Trophoblast cell (in vitro differentiated cells and primary cell): Measurements from ENCODE around the gene NBPF4.
A peak's percentile ranks its signal among the peaks of the same experiment; 100 is the strongest.

ENCODE experiments used
- DNase-seq, 2 donors: peaks; one replicate each; pipeline ENCODE4 v3.0.0-alpha.2; 2016
- H2AFZ ChIP-seq: 2 replicates; pipeline ENCODE4 v1.6.1; 2013; ENCODE audit warnings: low read length, moderate library complexity, mild to moderate bottlenecking; ENCODE audit not compliant: insufficient read depth, poor library complexity
- H2AK5ac ChIP-seq: 2 replicates; pipeline ENCODE4 v1.6.1; 2013; ENCODE audit warnings: mild to moderate bottlenecking, low read length
- H2BK120ac ChIP-seq: 2 replicates; pipeline ENCODE4 v1.6.1; 2013; ENCODE audit warnings: low read length, mild to moderate bottlenecking, moderate library complexity; ENCODE audit not compliant: insufficient read depth, poor library complexity
- H2BK12ac ChIP-seq: 2 replicates; pipeline ENCODE4 v1.6.1; 2013; ENCODE audit warnings: mild to moderate bottlenecking, low read length, moderate library complexity
- H2BK5ac ChIP-seq: 2 replicates; pipeline ENCODE4 v1.6.1; 2013; ENCODE audit warnings: low read length, low read depth, moderate library complexity, mild to moderate bottlenecking; ENCODE audit not compliant: poor library complexity
- H3K14ac ChIP-seq: 2 replicates; pipeline ENCODE4 v1.6.1; 2013; ENCODE audit warnings: mild to moderate bottlenecking, low read length
- H3K18ac ChIP-seq: 2 replicates; pipeline ENCODE4 v1.6.1; 2013; ENCODE audit warnings: mild to moderate bottlenecking, low read length
- H3K23ac ChIP-seq: 2 replicates; pipeline ENCODE4 v1.6.1; 2013; ENCODE audit warnings: low read length
- H3K27ac ChIP-seq: 2 replicates; pipeline ENCODE4 v1.5.1; 2013; ENCODE audit warnings: low read depth, mild to moderate bottlenecking, inconsistent platforms, low read length, moderate library complexity
- H3K27me3 ChIP-seq: 2 replicates; pipeline ENCODE4 v1.6.1; 2013; ENCODE audit warnings: inconsistent platforms, mild to moderate bottlenecking, low read length, moderate library complexity; ENCODE audit not compliant: insufficient read depth
- H3K36me3 ChIP-seq, 2 experiments: 1 replicate in 1 of 2; 2 replicates in 1 of 2; pipeline ENCODE4 v1.6.1; 2013; ENCODE audit warnings: low read length in 2 of 2, mild to moderate bottlenecking in 2 of 2, moderate library complexity in 1 of 2; ENCODE audit not compliant: insufficient read depth in 2 of 2, control insufficient read depth in 1 of 2
- H3K4ac ChIP-seq: 2 replicates; pipeline ENCODE4 v1.6.1; 2013; ENCODE audit warnings: low read depth, mild to moderate bottlenecking, low read length, moderate library complexity
- H3K4me1 ChIP-seq, 2 experiments: 1 replicate in 1 of 2; 2 replicates in 1 of 2; pipeline ENCODE4 v1.6.1; 2013; ENCODE audit warnings: low read length in 2 of 2, mild to moderate bottlenecking in 2 of 2, moderate library complexity in 1 of 2; ENCODE audit not compliant: insufficient read depth in 2 of 2, control insufficient read depth in 1 of 2
- H3K4me2 ChIP-seq: 2 replicates; pipeline ENCODE4 v1.6.1; 2013; ENCODE audit warnings: inconsistent platforms, mild to moderate bottlenecking, low read length, moderate library complexity
- H3K4me3 ChIP-seq: 2 replicates; pipeline ENCODE4 v1.5.1; 2013; ENCODE audit warnings: mild to moderate bottlenecking, low read depth, low read length, inconsistent platforms
- H3K79me1 ChIP-seq: one replicate; pipeline ENCODE4 v1.6.1; 2013; ENCODE audit warnings: low read length
- H3K79me2 ChIP-seq: 2 replicates; pipeline ENCODE4 v1.6.1; 2013; ENCODE audit warnings: low read length, mild to moderate bottlenecking; ENCODE audit not compliant: control insufficient read depth, insufficient read depth, poor library complexity
- H3K9ac ChIP-seq: 2 replicates; pipeline ENCODE4 v1.6.1; 2013; ENCODE audit warnings: mild to moderate bottlenecking, low read length
- H3K9me3 ChIP-seq: 2 replicates; pipeline ENCODE4 v1.6.1; 2013; ENCODE audit warnings: low read depth, mild to moderate bottlenecking, control low read depth, inconsistent platforms, low read length; ENCODE audit not compliant: insufficient read depth
- H4K12ac ChIP-seq: 2 replicates; pipeline ENCODE4 v1.6.1; 2013; ENCODE audit warnings: low read depth, mild to moderate bottlenecking, low read length, moderate library complexity
- H4K8ac ChIP-seq: 2 replicates; pipeline ENCODE4 v1.6.1; 2013; ENCODE audit warnings: low read depth, mild to moderate bottlenecking, low read length, moderate library complexity
- H4K91ac ChIP-seq: one replicate; pipeline ENCODE4 v1.6.1; 2013; ENCODE audit warnings: low read depth, mild to moderate bottlenecking, low read length, moderate library complexity
- WGBS: extraction: QIAGEN DNeasy Blood & Tissue Kit; methylation state at CpG from one replicate; pipeline ENCODE4 v1.1.7; 2013; ENCODE audit warnings: missing lambda C conversion rate; ENCODE audit not compliant: insufficient read length, insufficient coverage; ENCODE audit errors: extremely low coverage; 5-methylcytosine and 5-hydroxymethylcytosine counted together

The NBPF4 gene

DNA sequence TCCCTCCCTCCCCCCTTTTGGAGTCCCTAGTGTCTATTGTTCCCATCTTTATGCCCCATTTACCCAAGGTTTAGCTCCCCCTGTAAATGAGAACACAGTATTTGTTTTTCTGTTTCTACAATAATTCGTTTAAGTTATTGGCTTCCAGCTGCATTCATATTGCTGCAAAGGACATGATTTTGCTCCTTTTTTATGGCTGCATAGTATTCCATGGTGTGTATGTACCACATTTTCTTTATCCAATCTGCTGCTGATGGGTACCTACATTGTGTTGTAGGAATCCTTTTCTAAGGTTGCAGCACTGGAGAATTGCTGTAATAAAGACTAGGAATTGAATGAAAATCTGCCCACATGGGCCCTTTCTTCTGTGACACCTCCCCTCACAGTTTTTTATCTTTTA is 50.5 kb downstream of the NBPF4 start:
- Histone ChIP-seq H3K9ac (no peak overlapping the region), H3K27me3 (no peaks in the 10 kb centered on the region), H3K4ac (no peak overlapping the region), H3K4me3 (no peak overlapping the region), H3K4me2 (no peak overlapping the region), H3K27ac (no peak overlapping the region), H2AFZ (no peak overlapping the region), H2BK5ac (no peak overlapping the region), H2AK5ac (no peak overlapping the region), H2BK120ac (no peak overlapping the region), H3K36me3 (peaks cover 15 to 20% of the 10 kb centered on the region in 2 experiments), H3K79me2 (peaks cover 3% of the 10 kb centered on the region), H4K91ac (no peak overlapping the region), H3K18ac (no peak overlapping the region), H2BK12ac (no peak overlapping the region), H4K8ac (no peak overlapping the region), H4K12ac (no peak overlapping the region), H3K23ac (no peak overlapping the region), H3K9me3 (no peaks in the 10 kb centered on the region), H3K14ac (no peak overlapping the region), H3K79me1 (no peaks in the 10 kb centered on the region), H3K4me1 (peaks cover 0 to 6% of the 10 kb centered on the region in 2 experiments)
- no CpG with 5 or more reads among the region's 1 CpG for WGBS
- no peak for DNase-seq

DNA sequence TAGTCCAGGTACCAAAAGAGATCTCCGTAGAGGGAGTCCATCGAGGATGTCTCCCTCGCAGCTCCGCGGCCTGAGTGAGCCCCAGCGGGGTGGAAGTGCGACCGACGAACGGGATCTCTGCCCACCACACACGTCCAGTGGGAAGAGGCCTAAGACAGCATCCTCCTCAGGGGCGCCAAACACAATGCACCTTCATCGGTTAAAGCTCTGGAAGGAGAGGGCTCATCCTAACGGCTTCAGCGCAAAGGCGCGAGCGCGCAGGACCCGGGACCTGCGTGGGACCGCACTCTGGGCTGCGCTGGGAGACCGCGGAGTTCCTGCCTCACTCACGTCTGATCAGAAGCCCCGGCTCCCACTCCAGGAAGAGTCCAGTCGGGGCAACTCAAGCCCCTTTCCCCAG is 51.3 kb downstream of the NBPF4 start:
- Histone ChIP-seq H3K4me3 (no peak overlapping the region), H3K9me3 (no peaks in the 10 kb centered on the region), H3K4me1 (peaks cover 0 to under 1% of the 10 kb centered on the region in 2 experiments), H2BK120ac (no peak overlapping the region), H3K4me2 (no peak overlapping the region), H2AFZ (no peak overlapping the region), H3K23ac (no peak overlapping the region), H3K36me3 (peaks cover 11 to 16% of the 10 kb centered on the region in 2 experiments), H3K27ac (no peak overlapping the region), H2BK12ac (no peak overlapping the region), H2BK5ac (no peak overlapping the region), H3K79me1 (no peaks in the 10 kb centered on the region), H2AK5ac (no peak overlapping the region), H4K91ac (no peak overlapping the region), H4K12ac (no peak overlapping the region), H3K14ac (no peak overlapping the region), H4K8ac (no peak overlapping the region), H3K27me3 (no peaks in the 10 kb centered on the region), H3K79me2 (peaks cover 4% of the 10 kb centered on the region), H3K4ac (no peak overlapping the region), H3K9ac (no peak overlapping the region), H3K18ac (no peak overlapping the region)
- DNase-seq: no peak
- no CpG with 5 or more reads among the region's 28 CpGs for WGBS

DNA sequence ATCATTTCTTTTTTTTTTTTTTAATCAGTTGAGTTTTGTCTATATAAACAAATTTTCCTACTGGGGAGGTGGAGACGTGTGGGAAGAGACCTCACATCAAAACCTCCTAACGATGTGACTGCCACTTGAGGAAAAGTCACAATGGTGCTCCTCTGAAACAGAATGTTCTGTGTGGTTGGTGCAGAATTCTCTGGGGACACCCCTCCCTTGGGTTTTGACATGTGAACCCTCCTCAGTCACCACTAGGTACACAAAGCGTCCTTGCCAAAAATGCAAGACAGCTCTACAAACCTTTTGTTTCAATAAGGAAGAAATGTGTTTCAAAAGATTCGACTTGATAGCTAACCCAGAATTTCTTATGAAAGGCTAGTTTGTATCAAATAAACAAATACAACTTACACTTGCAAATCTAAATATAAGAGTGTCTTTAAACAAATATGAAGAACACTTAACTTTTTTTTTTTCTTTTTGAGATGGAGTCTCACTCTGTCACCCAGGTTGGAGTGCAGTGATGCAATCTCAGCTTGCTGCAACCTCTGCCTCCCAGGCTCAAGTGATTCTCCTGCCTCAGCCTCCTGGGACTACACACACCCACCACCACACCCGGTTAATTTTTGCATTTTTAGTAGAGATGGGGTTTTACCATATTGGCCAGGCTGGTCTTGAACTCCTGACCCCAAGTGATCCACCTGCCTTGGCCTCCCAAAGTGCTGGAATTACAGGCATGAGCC is 53.0 kb downstream of the NBPF4 start:
- H3K27me3 ChIP-seq: no peaks in the 10 kb centered on the region
- DNase-seq: no peak
- no peak overlapping the region for H3K27ac ChIP-seq
- H3K4me3 ChIP-seq: no peak overlapping the region
- H3K79me1 ChIP-seq: no peaks in the 10 kb centered on the region
- H3K23ac ChIP-seq: no peak overlapping the region
- H3K9ac ChIP-seq: no peak overlapping the region
- H3K4me2 ChIP-seq: no peak overlapping the region
- H2BK5ac ChIP-seq: no peak overlapping the region
- peaks cover 11 to 12% of the 10 kb centered on the region in 2 experiments for H3K36me3 ChIP-seq
- H3K4ac ChIP-seq: no peak overlapping the region
- peaks cover 4% of the 10 kb centered on the region for H3K79me2 ChIP-seq
- no peak overlapping the region for H4K8ac ChIP-seq
- H2BK120ac ChIP-seq: no peak overlapping the region
- no peak overlapping the region for H2AFZ ChIP-seq
- H3K18ac ChIP-seq: no peak overlapping the region
- H2BK12ac ChIP-seq: no peak overlapping the region
- no peak overlapping the region for H4K91ac ChIP-seq
- WGBS: no CpG with 5 or more reads among the region's 5 CpGs
- no peaks in the 10 kb centered on the region for H3K4me1 ChIP-seq
- no peak overlapping the region for H4K12ac ChIP-seq
- H3K9me3 ChIP-seq: no peaks in the 10 kb centered on the region
- no peak overlapping the region for H3K14ac ChIP-seq
- no peak overlapping the region for H2AK5ac ChIP-seq

DNA sequence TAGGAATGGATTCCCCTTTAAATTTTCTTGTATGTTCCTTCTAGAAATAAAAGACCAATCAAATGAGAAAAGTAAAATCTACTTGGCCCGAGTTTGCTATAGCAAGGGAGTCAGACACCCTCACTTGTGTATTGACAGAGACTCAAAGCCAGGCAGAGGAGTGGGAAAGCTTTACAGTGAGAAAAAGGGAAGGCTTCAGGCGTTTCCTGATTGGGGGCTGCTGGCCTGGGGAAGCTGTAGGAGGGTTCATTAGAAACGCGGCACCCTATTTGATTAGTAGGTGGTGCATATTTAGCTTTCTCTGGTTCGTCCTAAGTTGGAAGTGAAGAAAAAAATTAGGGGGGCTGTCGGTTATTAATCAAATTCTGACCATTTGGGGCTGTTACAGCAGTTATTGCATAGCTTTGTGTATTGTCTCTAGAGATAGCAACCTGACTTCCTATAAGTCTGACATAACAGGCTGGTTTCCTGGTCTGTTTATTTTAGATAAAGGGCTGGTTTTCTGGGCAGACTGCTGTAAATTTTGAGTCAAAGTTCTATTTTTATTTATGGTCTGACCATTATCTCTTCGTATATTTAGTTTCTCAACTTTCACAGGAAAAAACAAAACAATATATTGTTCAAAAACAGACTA is 53.8 kb downstream of the NBPF4 start:
- no peak for DNase-seq
- H3K4me2 ChIP-seq: no peak overlapping the region

More for the DNA sequence above, 53.8 kb downstream of the NBPF4 start:
- Histone ChIP-seq H3K9me3 (no peaks in the 10 kb centered on the region), H3K23ac (no peak overlapping the region), H3K4ac (peak overlapping the region; percentile 75), H3K4me1 (no peaks in the 10 kb centered on the region), H3K27me3 (no peaks in the 10 kb centered on the region), H2AK5ac (no peak overlapping the region), H3K18ac (no peak overlapping the region), H3K27ac (no peak overlapping the region), H3K4me3 (no peak overlapping the region), H4K8ac (no peak overlapping the region), H4K91ac (no peak overlapping the region), H2BK12ac (no peak overlapping the region), H4K12ac (no peak overlapping the region), H3K79me1 (no peaks in the 10 kb centered on the region), H2BK5ac (no peak overlapping the region), H3K36me3 (peaks cover 11 to 12% of the 10 kb centered on the region in 2 experiments), H2AFZ (no peak overlapping the region), H2BK120ac (no peak overlapping the region), H3K9ac (no peak overlapping the region), H3K14ac (no peak overlapping the region), H3K79me2 (peaks cover 4% of the 10 kb centered on the region)
- WGBS: no CpG with 5 or more reads among the region's 7 CpGs
